Measurements from ENCODE around the gene SERPINF2.

DNA sequence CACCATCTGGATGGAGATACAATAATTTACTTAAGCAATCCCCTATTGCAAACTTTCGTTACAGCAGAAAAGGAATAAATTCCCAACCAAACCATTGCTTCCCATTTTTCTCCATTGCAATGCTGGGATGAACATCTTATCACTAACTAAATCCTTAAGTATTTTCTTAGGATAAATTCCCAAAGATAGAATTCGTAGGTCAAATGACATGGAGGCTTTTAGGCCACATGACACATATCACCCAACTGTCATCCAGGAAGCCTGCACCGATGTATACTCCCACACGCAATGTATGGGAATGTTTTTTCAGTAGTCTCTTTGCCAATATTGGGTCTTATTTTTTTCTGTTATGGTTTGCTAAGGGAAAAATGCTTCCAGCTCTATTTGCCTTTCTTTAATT lies 30.9 kb upstream of the SERPINF2 start:
- TF ChIP-seq POLR2A (IDR thresholded peaks at IDR 0.05; ENCODE audit: low read depth, low read length) (no peak), PAX5 (IDR thresholded peaks at IDR 0.05; ENCODE audit: insufficient read depth, low read length, severe bottlenecking) (no peak), POU2F2 (IDR thresholded peaks at IDR 0.05; ENCODE audit: low read depth, low read length) (no peak), SPI1 (IDR thresholded peaks at IDR 0.05; ENCODE audit: low read depth, low read length) (no peak), POLR2AphosphoS5 (IDR thresholded peaks at IDR 0.05; ENCODE audit: low read depth, low read length) (no peak)

Measured in GM12891 (cell line).